Measurements from ENCODE around the gene PTPN14. TPM values are rescaled to one million over a fixed set of nuclear protein-coding genes. Genes with fewer than 3 reads are reported as not detected.

Gene PTPN14
- polyA plus RNA-seq, 1 donor from 2014 or later = 0.07 TPM

GRCh38 chr1:214429951-214430770, 121.2 kb downstream of the PTPN14 start:
- no peak overlapping the region for H3K9ac ChIP-seq (ENCODE audit: low read length)
- no peaks in the 10 kb centered on the region for H3K9me2 ChIP-seq (ENCODE audit: insufficient read depth, low read length)
- no peak overlapping the region for H3K27ac ChIP-seq (ENCODE audit: low read length)
- H3K27me3 ChIP-seq (ENCODE audit: insufficient read depth, low read depth, low read length) = no peaks in the 10 kb centered on the region
- H3K36me3 ChIP-seq (ENCODE audit: insufficient read depth, low read length) = no peaks in the 10 kb centered on the region
- no peak overlapping the region for H3K4me3 ChIP-seq (ENCODE audit: low read length)
- no peaks in the 10 kb centered on the region for H3K79me2 ChIP-seq (replicated peaks; ENCODE audit: insufficient read depth, low read length)
- no peaks in the 10 kb centered on the region for H3F3A ChIP-seq (ENCODE audit: insufficient read depth, low read length, poor library complexity, severe bottlenecking)
- H3K4me2 ChIP-seq (ENCODE audit: low read length) = no peak overlapping the region
- TF ChIP-seq EP300 (conservative IDR thresholded peaks at IDR 0.05; ENCODE audit: poor library complexity, severe bottlenecking) (no peak), RAD21 (conservative IDR thresholded peaks at IDR 0.05) (no peak), SMC3 (conservative IDR thresholded peaks at IDR 0.05; ENCODE audit: poor library complexity) (no peak), EZH2 (IDR thresholded peaks at IDR 0.05; ENCODE audit: borderline replicate concordance, insufficient read depth, low read length, poor library complexity, severe bottlenecking) (no peak), MXI1 (conservative IDR thresholded peaks at IDR 0.05; ENCODE audit: poor library complexity, severe bottlenecking) (no peak), POLR2AphosphoS5 (IDR thresholded peaks at IDR 0.05) (no peak), TAF1 (IDR thresholded peaks at IDR 0.05; ENCODE audit: low read depth) (no peak)
- TF ChIP-seq, protein P1, sequence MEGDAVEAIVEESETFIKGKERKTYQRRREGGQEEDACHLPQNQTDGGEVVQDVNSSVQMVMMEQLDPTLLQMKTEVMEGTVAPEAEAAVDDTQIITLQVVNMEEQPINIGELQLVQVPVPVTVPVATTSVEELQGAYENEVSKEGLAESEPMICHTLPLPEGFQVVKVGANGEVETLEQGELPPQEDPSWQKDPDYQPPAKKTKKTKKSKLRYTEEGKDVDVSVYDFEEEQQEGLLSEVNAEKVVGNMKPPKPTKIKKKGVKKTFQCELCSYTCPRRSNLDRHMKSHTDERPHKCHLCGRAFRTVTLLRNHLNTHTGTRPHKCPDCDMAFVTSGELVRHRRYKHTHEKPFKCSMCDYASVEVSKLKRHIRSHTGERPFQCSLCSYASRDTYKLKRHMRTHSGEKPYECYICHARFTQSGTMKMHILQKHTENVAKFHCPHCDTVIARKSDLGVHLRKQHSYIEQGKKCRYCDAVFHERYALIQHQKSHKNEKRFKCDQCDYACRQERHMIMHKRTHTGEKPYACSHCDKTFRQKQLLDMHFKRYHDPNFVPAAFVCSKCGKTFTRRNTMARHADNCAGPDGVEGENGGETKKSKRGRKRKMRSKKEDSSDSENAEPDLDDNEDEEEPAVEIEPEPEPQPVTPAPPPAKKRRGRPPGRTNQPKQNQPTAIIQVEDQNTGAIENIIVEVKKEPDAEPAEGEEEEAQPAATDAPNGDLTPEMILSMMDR (IDR thresholded peaks at IDR 0.05; ENCODE audit: poor library complexity, severe bottlenecking) = no peak
- TF ChIP-seq, protein P2, sequence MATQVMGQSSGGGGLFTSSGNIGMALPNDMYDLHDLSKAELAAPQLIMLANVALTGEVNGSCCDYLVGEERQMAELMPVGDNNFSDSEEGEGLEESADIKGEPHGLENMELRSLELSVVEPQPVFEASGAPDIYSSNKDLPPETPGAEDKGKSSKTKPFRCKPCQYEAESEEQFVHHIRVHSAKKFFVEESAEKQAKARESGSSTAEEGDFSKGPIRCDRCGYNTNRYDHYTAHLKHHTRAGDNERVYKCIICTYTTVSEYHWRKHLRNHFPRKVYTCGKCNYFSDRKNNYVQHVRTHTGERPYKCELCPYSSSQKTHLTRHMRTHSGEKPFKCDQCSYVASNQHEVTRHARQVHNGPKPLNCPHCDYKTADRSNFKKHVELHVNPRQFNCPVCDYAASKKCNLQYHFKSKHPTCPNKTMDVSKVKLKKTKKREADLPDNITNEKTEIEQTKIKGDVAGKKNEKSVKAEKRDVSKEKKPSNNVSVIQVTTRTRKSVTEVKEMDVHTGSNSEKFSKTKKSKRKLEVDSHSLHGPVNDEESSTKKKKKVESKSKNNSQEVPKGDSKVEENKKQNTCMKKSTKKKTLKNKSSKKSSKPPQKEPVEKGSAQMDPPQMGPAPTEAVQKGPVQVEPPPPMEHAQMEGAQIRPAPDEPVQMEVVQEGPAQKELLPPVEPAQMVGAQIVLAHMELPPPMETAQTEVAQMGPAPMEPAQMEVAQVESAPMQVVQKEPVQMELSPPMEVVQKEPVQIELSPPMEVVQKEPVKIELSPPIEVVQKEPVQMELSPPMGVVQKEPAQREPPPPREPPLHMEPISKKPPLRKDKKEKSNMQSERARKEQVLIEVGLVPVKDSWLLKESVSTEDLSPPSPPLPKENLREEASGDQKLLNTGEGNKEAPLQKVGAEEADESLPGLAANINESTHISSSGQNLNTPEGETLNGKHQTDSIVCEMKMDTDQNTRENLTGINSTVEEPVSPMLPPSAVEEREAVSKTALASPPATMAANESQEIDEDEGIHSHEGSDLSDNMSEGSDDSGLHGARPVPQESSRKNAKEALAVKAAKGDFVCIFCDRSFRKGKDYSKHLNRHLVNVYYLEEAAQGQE (IDR thresholded peaks at IDR 0.05; ENCODE audit: borderline replicate concordance) = no peak
- H3K9me3 ChIP-seq (ENCODE audit: low read length) = no peaks in the 10 kb centered on the region
- no peaks in the 10 kb centered on the region for H4K20me1 ChIP-seq (ENCODE audit: insufficient read depth)
- H2AFZ ChIP-seq (ENCODE audit: low read depth, low read length) = no peak overlapping the region

DNA sequence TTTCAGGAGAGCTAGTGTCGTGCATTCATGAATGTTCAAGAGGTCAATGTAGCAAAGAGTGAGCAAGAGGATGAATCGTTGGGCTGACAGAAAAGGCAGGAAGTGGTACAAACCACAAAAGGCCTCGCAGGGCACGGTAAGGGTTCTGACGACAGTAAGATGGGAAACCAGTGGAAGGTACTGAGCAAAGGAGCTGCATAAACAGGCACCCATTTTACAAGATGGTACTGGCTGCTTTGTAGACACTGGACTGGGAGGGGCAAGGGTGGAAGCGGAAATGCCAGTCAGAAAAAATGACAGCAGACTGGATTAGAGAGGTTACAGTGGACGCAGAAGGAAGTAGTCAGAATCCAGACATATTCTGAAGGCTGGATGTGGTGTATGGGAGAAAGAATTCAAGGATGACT, 123.5 kb downstream of the PTPN14 start:
- Histone ChIP-seq H3K4me2 (ENCODE audit: low read length) (no peak overlapping the region), H3K9ac (ENCODE audit: low read length) (no peak overlapping the region), H3K4me3 (ENCODE audit: low read length) (no peak overlapping the region), H3F3A (ENCODE audit: insufficient read depth, low read length, poor library complexity, severe bottlenecking) (no peaks in the 10 kb centered on the region), H2AFZ (ENCODE audit: low read depth, low read length) (no peak overlapping the region), H3K79me2 (replicated peaks; ENCODE audit: insufficient read depth, low read length) (no peaks in the 10 kb centered on the region), H4K20me1 (ENCODE audit: insufficient read depth) (no peaks in the 10 kb centered on the region), H3K27ac (ENCODE audit: low read length) (no peak overlapping the region), H3K36me3 (ENCODE audit: insufficient read depth, low read length) (no peaks in the 10 kb centered on the region), H3K9me3 (ENCODE audit: low read length) (no peaks in the 10 kb centered on the region), H3K27me3 (ENCODE audit: insufficient read depth, low read depth, low read length) (no peaks in the 10 kb centered on the region), H3K9me2 (ENCODE audit: insufficient read depth, low read length) (no peaks in the 10 kb centered on the region)
- TF ChIP-seq MXI1 (conservative IDR thresholded peaks at IDR 0.05; ENCODE audit: poor library complexity, severe bottlenecking) (no peak), RAD21 (conservative IDR thresholded peaks at IDR 0.05) (no peak), EP300 (conservative IDR thresholded peaks at IDR 0.05; ENCODE audit: poor library complexity, severe bottlenecking) (no peak), POLR2AphosphoS5 (IDR thresholded peaks at IDR 0.05) (no peak), TAF1 (IDR thresholded peaks at IDR 0.05; ENCODE audit: low read depth) (no peak), SMC3 (conservative IDR thresholded peaks at IDR 0.05; ENCODE audit: poor library complexity) (no peak), EZH2 (IDR thresholded peaks at IDR 0.05; ENCODE audit: borderline replicate concordance, insufficient read depth, low read length, poor library complexity, severe bottlenecking) (no peak)
- TF ChIP-seq, protein P1 (IDR thresholded peaks at IDR 0.05; ENCODE audit: poor library complexity, severe bottlenecking) = no peak
- TF ChIP-seq, protein P2 (IDR thresholded peaks at IDR 0.05; ENCODE audit: borderline replicate concordance) = no peak

Data from neural cell (in vitro differentiated cells).